GM11168 (cell line): ENCODE data around the gene SH2D3A.
"Not testable (repeated sequence)": the region's sequence is repeated elsewhere in the genome, so short reads cannot be mapped to it uniquely, and the experiment has no call there.

Source experiments
- in situ Hi-C: fragments of 300-500 bp; cut with MboI; formaldehyde crosslinking; loops from one replicate; pipeline ENCODE4 v1.12.0; 2022; ENCODE audit warnings: low sequenced_read_pairs; ENCODE audit not compliant: unreplicated experiment

SH2D3A gene

DNA sequence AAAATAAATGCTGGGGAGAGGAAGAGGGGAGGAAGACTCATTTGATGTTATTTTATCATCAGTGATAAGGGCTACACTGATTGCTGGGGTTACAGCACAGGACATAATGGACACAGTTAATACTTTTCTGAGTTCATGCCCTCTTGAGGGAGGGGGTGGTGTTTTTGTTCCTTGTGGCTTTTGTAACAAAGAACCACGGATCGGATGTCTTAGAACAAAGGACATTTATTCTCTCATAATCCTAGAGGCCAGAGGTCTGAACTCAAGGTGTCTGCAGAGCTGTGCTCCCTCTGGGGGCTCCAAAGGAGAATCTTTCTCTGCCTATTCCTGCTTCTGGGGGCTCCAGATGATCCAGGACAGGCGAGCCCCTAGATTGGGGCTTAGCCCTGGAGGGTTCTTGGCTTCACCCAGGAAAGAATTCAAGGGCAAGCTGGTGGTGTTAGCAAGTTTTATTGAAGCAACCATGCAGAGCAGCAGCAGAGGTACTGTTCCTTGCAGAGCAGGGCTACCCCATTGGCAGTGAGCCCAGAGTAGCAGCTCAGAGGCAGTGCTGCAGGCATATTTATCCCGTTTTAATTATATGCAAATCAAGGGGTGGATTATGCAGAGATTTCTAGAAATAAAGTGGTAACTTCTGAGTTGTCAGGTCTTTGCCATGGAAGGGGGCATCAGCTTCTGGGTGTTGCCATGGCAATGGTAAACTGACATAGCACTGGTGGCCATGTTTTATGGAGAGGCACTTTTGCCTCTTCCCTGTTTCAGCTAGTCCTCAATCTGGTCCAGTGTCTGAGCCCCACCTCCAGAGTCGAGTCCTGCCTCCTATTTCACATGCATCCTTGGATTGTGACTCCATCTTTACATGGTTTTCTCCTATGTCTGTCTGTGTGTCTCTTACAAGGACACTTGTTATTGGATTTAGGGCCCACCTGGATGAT is 23.2 kb upstream of the SH2D3A start:
- in situ Hi-C loops: no loop called here

DNA sequence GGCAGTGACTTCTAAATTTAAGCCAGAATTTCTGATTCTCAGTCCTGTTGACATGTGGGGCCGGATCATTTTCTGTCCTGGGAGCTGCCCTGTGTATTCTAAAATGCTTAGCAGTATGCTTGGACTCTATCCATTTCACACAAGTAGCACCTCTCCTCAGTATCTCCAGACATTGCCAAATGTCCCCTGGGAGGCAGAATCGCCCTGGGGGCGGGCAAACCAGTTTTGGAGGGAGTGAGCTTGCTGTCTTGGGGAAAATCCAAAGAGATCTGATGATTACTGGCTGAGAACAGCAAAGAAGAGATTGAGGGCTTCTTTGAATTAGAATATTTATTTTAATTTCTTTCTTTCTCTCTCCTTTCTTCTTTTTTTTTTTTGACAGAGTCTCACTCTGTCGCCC is 21.7 kb upstream of the SH2D3A start:
- in situ Hi-C loops: no loop called here

DNA sequence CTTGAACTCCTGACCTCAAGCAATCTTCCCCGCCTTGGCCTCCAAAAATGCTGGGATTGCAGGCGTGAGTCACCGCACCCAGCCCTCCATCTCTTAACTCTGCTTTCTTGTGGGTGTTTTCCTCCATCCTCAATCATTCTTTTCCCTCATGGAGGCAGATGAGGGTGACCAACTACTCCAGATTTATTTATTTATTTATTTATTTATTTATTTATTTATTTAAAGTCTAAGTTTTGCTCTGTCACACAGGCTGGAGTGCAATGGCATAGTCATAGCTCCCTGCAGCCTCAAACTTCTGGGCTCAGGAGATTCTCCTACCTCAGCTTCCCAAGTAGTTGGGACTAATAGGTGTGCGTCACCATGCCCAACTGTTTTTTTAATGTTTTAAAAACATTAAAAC is 20.2 kb upstream of the SH2D3A start:
- in situ Hi-C loops: no loop called here

DNA sequence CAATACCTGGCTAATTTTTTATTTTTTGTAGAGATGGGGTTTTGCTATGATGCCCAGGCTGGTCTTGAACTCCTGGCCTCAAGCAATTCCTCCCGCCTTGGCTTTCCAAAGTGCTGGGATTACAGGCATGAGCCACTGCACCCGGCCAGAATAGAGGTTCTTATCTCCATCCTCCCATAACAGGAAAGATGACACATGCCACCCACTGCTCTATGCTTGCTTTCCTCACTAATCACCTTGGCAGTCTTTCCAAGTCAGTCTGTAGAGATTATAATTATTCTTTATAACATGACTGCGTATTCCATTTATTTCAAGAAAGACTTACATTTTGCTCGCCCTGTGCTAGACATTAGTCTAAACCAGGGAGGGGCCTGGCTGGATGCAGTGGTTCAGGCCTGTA is 12.0 kb upstream of the SH2D3A start:
- in situ Hi-C loops: no loop called here

DNA sequence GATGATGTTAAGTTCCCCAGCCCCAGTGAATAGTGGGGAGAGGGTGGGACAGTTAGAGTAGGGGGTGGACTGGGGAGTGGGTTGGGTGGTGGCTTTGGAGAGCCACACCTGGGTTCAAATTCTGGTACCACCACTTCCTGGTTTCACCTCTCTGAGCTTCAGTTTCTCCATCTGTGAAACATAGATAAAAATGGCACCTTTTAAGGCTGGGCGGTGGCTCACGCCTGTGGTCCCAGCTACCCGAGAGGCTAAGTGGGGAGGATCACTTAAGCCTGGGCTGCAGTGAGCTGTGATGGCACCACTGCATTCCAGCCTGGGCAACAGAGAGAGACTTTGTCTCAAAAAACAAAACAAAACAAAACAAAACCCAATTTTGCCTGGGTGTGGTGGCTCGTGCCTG is 11.2 kb upstream of the SH2D3A start:
- in situ Hi-C loops: no loop called here

DNA sequence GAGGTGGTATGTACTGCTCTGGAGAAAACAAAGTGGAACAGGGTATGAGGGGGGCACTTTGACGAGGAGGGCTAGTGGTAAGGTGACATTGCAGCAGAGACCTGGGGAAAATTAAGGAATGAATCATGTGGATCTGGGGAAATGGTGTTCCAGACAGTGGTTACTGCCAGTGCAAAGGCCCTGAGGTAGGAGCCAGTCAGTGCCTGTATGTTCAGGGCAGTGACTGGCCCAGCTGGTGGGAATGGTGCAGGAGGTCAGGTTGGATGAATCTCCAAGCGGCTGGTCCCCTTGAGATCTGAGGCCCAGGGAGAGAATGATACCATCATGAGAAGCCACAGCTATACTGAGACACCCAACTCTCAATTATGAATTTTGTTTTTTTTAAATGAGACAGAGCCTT is 10.2 kb upstream of the SH2D3A start:
- in situ Hi-C loops: no loop called here

DNA sequence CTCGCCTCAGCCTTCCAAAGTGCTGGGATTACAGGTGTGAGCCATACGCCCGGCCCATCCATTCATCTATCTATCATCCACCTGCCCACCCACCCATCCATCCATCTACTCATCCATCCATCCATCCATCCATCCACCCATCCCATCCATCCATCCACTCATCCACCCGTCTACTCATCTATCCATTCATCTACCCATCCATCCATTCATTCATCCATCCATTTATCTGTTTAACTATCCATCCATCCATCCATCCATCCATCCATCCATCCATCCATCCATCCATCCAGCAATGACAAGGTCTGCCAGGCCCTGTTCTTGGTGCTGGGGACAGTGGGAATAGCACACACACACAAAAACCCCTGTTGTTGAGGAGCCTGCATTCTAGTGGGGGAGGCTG is 9.8 kb upstream of the SH2D3A start:
- in situ Hi-C loops: no loop called here

DNA sequence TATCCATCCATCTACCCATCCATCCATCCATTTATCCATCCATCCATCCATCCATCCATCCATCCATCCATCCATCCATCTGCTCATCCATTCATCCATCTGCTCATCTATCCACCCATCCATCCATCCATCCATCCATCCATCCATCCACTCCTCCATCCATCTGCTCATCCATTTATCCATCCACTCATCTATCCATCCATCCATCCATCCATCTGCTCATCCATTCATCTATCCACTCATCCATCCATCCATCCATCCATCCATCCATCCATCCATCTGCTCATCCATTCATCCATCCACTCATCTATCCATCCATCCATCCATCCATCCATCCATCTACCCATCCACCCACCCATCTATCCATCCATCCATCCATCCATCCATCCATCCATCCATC is 8.8 kb upstream of the SH2D3A start:
- in situ Hi-C loops: not testable (repeated sequence)

DNA sequence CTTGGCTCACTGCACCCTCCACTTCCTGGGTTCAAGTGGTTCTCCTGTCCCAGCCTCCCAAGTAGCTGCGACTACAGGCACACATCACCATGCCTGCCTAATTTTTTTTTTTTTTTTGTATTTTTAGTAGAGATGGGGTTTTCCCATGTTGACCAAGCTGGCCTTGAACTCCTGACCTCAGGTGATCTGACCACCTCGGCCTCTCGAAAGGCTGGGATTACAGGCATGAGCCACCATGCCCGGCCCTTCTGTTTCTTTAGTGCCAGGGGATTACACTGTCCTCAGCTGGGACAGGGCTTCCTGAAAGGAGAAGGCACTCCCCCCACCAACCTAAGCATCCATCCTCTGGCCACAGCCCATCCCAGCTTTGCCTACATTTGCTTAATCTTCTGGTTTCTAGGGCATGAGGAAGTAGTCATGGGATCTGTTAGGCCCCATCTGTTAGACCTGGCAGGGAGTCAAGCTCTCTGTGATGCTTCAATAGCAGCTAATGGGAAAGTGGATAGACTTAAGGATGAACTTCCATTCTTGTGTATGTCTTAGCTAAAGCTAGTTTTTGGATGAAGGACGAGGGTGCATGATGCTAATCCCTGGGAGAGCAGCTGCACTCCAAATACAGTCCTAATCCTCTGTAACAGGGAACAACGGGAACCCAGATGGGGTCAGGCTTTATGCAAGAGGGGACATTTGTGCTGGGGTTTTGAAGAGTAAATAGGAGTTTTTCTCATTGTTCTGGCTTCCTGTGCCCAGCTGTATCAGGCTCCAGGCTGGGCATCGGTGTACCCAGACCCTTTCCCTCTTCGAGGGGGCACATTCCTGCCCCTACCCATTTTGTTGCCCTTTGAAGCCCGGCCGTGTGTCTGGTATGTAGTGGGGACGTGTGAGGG is 7.8 kb upstream of the SH2D3A start:
- in situ Hi-C loops: no loop called here

DNA sequence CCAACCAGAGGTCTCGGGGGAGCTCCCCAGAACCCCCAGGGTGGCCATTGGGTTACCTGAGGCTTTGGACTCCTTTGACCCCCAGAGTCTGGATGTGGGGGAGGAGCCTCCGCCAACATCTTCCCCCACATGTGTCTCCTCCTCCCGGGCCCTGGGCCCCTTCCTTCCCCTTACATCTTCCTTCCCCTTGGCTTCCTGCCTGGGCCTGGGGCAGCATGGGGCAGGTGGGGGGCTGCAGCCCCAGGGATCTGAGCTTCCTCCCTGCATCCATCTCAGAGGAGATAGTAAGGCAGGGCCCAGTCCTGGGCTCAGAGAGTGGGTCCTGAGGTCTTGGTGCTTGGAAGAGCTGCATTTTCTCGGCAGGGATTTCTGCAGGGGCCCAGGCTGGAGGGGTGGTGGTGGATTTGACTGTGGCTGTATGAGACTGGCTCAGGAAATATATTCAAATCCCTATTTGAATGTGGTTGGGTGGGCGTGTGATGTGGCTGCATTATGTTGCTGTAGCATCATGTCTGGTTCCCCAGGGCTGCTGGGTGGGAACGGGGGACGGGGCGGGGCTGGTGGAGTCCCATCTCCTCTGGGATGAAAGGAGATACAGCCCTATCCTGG is 6.2 kb upstream of the SH2D3A start:
- in situ Hi-C loops: no loop called here

DNA sequence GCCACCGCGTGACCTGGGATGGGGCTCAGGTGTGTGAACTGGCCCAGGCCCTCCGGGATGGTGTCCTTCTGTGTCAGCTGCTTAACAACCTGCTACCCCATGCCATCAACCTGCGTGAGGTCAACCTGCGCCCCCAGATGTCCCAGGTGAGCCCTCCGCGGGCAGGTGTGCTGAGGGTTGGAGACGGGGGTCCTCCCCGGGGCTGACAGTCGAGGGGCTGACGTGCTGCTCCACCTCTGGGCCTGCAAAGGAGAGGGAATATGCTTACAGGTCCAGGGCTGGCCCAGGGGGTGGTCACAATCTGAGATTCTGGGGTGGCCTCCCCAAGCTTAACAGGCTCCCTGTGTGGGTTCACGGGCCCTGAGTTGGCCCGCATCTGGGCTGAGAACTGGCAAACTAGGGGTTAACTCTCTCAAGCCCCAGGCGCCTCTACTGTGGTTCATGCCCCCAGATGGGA is 5.7 kb upstream of the SH2D3A start:
- in situ Hi-C loops: no loop called here

DNA sequence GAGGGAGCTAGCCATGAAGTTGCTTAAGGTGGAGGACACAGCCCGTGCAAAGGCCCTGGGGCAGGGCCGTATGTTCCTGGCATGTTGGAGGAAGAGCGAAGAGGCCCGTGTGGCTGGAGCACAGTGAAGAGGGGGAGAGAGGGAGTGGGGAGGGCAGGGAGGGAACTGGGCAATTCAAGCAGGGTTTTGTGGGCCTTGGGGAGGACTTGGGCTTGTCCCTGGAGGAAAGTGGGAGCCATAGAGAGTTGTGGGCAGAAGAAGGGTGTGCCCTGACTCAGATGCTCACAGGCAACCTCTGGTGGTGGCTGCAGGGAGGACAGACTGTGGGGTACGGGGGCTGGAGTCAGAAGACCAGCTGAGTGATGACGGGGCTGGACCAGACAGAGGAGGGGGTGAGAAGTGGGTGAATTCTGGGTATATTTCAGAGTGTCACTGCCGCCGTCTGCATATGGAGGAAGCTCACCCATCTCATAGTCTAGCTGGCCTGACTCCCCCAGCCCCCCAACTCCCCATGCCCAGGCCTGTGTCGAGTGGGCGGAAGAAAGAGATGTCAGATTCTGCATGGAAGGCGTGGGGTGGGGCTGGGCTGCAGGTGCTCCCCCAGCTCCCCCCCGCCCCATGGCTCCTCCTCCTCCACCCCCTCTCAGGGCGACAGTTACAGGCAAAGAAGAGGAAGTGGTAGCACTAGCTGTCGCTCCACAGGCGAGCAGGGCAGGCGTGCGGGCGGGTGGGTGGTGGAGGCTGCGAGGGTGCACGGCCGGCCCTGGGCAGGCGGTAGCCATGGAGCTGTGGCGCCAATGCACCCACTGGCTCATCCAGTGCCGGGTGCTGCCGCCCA is 5.0 kb upstream of the SH2D3A start, which contains the start of gene VAV1:
Gene VAV1, plus strand, starts transcription at position 681 of the 838 bp plus-strand sequence. Its CDS starts 100 bp downstream, at position 781.
- in situ Hi-C loops: no loop called here

DNA sequence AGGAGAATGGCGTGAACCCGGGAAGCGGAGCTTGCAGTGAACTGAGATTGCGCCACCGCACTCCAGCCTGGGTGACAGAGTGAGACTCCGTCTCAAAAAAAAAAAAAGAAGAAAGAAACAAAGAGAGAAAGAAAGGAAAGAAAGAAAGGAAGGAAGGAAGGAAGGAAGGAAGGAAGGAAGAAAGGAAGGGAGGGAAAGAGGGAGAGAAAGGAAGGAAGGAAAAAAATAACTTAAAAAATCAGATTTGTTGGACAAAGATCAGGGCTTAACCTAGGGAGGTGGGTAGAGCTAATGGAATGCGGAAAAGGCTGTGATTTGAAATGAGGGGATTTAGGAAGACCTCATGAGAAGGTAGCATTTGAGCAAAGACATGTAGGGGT is 4.4 kb upstream of the SH2D3A start:
- in situ Hi-C loops: not testable (repeated sequence)

DNA sequence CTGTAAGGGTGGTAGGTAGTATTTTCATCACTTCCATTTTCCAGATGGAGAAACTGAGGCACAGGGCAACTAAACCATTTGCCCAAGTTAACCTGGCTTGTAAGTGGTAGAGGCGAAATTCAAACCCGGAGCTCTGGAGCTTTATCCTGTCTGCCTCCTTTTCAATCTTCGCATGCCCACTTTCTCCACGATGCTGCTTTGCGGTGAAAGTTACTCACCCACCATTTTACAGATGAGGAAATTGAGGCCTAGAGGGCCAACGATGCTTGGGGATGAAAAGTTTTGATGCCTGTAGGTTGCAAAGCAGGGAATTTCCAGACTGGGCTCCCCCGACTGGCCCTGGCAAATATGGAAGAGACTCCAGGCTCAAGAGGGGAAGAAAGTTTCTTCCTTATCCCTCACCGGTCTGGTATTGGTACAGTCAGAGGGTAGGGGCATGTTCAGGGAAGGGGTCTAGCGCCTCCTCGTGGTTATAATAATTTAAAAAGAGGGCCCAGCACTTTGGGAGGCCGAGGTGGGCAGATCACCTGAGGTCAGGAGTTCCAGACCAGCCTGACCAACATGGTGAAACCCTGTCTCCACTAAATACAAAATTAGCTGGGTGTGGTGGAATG is 1.9 kb upstream of the SH2D3A start:
- in situ Hi-C loops: no loop called here

DNA sequence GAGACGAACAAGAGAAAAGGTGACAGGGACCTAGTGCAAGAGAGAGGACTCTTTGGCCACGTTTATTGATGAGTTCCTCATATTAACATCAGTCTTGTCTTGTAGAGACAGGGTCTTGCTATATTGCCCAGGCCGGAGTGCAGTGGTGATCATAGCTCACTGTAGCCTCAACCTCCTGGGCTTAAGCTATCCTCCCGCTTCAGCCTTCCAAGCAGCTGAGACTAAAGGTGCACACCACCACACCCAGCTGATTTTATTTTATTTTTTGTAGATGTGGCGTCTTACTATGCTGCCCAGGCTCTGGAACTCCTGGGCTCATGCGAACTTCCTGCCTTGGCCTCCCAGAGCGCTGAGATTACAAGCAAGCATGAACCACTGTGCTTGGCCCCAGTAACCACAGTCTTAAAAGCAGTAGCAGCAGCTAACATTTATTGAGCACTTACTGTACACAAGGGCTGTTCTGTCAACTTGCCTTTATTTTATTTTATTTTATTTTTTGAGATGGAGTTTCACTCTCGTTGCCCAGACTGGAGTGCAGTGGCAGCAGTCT is 1.1 kb upstream of the SH2D3A start:
- in situ Hi-C loops: no loop called here

DNA sequence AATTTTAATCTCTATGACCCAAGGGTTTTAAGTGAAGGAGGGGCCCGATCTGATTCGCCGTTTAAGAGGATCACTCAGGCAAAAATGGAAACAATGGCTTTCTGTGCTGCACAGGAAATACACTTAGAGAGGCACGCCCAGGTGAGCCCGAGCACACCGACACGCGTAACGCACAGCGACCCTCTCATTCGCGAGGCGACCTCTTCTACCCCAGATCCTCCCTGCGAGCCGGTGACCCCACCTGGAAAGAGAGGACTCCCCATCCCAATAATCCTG is 216 bp downstream of the SH2D3A start:
- in situ Hi-C loops: no loop called here

DNA sequence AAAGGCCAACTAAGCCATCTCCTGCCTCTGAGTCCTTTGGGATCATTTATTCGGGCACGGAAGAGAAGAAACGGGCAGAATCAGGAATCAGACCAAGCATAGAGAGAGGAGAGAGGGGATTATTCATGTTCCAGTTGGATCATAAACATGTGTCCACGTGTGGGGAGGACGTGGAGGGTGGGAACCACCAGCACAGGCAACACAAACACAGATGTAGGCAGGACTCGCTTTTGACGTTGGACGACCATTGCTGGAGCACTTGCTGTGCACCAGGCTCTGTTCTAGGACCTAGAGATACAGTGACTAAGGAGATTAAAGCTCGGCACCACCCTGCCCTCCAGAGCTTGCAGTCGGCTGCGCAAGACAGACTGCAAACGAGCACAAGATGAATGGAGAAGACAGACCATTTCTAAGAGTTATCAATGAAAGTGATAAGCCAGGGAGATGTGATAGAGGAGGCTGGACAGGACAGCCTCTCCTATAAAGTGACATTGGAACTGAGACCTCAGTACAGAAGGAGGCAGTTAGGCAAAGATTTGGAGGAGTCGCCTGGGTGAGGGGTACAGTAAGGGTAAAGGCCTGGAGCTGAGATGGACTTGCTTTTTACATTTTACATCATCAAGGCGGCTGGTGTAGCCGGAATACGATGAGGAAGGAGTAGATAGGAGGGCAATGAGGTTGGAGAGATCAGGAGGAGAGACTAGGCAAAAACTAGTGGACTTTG is 716 bp downstream of the SH2D3A start:
- in situ Hi-C loops: no loop called here

DNA sequence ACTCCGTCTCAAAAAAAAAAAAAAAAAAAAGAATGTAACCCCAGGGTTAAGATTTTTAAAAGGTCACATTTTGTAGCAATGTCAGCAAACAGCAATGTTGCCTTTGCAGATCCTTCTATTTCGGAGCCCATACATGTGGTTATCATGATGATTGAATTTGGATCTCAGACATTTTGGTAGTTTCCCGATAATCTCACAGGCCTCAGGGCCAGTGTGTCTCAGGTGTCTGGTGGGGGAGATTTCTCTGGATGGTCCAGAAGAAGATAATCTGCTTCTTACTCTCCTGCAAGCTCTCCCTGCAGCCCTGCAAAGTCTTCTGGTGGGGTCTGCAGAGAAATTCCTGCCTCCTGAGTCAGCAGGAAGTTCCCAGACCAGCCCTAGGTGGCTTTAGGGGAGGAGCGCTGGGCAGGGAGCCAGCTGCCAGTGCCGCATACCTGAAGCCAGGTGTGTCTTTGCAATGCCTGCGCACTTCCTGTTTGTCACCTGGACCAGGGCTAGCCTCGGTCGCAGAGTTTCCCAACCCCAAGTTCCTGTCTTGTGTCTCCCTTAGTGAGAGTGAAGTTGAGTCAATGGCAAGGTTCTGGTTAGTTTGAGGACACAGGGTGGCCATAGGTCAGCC is 1.4 kb downstream of the SH2D3A start:
- in situ Hi-C loops: no loop called here
